ENCODE results near the gene SH3PXD2A. TPM values are rescaled to one million over a fixed set of nuclear protein-coding genes. Genes with fewer than 3 reads are reported as not detected.

Gene SH3PXD2A
- total RNA-seq, 2 experiments from 2014 or later: 6.7 to 7.7 TPM

DNA sequence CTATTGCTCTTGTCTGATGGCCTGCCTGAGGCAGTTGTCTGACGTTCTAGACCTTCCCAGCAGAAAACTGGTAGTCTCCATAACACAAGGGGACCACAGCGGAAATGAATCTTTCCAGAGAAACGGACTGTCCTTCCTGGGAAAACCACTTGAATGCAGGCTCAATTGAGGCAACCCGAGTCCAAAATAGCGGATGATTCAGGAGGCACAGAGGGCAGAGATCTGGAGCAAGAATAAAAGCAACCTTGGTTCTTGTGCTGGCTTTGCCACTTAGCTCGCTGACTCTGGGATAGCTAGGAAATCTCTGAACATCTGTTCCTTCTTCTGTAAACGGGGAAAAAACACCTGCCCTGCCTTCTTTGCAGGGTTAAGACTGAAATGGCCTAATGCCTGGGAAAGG lies 183.0 kb downstream of the SH3PXD2A start:
- DNase-seq: no peak
- CTCF ChIA-PET: no interaction called here
- Mint-ChIP-seq H3K4me3 (no peak overlapping the region), H3K27ac (no peak overlapping the region), H3K4me1 (peaks cover 11% of the 10 kb centered on the region), H3K27me3 (no peaks in the 10 kb centered on the region), H3K36me3 (ENCODE audit: low read depth) (no peaks in the 10 kb centered on the region), H3K9me3 (ENCODE audit: low read depth) (no peaks in the 10 kb centered on the region)
- POLR2A ChIA-PET: interaction anchor here (0.5 kb wide), 1 partner anchor 182 kb away, joined by 3 read pairs; no protein-coding TSS in a partner anchor
- no peak for ATAC-seq
- intact Hi-C loops (cut with DNase I, micrococcal nuclease): no loop called here

DNA sequence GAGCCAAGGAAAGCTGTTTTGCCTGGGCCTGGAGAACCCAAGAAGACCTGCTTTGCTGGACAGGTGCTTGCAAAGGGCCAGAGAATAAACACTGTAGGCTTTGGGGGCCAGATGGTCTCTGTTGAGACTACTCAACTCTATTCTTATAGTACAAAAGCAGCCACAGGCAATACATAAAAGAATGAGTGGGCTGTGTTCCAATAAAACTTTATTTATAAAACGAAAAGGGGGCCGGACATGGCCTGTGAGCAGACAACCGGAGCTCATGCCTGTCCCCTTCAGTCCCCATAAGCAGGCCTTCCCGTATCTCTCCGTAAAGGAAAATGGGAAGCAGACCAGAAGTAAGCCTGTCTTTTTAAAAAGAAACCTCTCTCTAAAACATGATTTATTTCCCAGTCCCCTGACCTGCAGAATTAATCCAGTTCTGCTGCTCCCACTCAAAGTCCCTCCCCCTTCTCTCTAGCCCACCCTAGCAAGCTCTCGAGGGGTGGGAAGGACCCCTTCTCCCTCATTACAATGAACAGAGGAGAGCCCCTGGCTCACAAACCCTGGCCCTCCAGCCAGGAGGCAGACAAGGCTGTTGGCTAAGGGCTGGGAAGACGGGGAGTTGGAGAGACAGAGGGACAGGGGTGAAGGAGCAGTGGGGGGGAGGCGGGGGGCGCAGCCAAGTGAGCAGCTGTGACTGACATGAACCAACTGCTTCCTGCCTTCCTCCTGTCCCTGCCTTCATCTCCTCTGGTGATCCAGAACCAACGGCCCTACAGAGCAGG lies 184.1 kb downstream of the SH3PXD2A start:
- Mint-ChIP-seq H3K27me3 (no peaks in the 10 kb centered on the region), H3K4me3 (no peak overlapping the region), H3K4me1 (peaks cover 11% of the 10 kb centered on the region), H3K9me3 (ENCODE audit: low read depth) (no peaks in the 10 kb centered on the region), H3K27ac (no peak overlapping the region), H3K36me3 (ENCODE audit: low read depth) (no peaks in the 10 kb centered on the region)
- no peak for DNase-seq
- intact Hi-C loops (cut with DNase I, micrococcal nuclease): no loop called here
- ChIA-PET CTCF (interaction anchor here (2.4 kb wide), 1 partner anchor 15 kb away, joined by 14 read pairs; no protein-coding TSS in a partner anchor), POLR2A (no interaction called here)
- no peak for ATAC-seq

DNA sequence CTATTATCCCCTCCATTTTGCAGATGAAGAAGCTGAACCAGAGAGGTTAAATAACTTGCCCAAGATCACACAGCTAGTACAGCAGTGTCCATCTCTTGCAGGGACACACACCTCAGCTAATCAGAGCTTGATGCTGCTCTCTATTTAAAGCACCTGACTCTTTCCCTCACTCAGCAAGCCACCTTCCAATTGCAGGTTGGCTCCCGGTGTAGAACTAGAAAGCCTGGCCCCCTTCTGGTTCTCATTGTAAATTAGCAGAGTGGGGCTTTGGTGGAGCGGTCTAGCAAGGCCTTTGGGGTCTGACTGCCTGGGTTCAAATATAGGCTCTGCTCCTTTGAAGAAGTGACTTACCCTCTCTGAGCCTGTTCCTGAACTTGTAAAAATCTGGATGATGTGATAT lies 185.4 kb downstream of the SH3PXD2A start:
- intact Hi-C loops (cut with DNase I, micrococcal nuclease): no loop called here
- H3K27me3 Mint-ChIP-seq: no peaks in the 10 kb centered on the region
- no peak overlapping the region for H3K4me3 Mint-ChIP-seq
- no peaks in the 10 kb centered on the region for H3K9me3 Mint-ChIP-seq (ENCODE audit: low read depth)
- peaks cover 11% of the 10 kb centered on the region for H3K4me1 Mint-ChIP-seq
- H3K36me3 Mint-ChIP-seq (ENCODE audit: low read depth): no peaks in the 10 kb centered on the region
- ChIA-PET POLR2A (no interaction called here), CTCF (interaction anchor here (0.6 to 2.4 kb wide), 2 partner anchors 16 to 368 kb away, joined by 5 to 14 read pairs; no protein-coding TSS in a partner anchor)
- no peak overlapping the region for H3K27ac Mint-ChIP-seq
- ATAC-seq: no peak
- DNase-seq: no peak

DNA sequence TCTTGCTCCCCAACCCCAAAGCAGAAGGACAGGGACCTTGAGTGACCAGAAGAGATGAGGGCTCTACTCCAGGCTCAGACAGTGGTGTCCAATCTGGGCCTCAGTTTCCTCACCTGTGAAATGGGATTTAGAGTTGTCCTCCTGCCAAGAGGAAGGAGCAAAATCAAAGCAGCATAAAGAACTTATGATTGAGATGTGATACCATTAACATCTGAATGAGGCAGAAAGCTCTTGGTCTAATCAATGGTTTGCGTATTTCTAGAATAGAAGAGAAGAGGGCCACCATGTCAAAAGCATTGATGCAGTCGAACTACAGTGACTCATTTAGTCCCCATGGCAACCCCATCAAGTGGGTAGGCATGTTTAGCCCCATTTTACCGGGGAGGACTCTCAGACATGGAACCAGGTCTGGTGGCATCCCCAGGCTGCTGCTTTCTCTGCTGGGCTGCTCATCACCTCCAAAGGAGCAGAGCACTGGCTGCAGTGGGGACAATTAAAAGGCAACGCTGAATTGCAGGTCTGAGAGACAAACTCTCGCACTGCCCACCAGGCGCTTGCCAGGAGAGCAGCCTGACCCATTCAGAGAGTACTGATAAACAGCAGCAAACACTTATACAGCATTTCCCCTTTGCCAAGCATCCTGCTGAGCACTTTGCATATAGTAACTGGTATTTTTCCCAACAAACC lies 186.0 kb downstream of the SH3PXD2A start:
- POLR2A ChIA-PET: no interaction called here
- H3K36me3 Mint-ChIP-seq (ENCODE audit: low read depth): no peaks in the 10 kb centered on the region
- H3K27ac Mint-ChIP-seq: no peak overlapping the region
- CTCF ChIA-PET: interaction anchor here (2.4 kb wide), 1 partner anchor 17 kb away, joined by 14 read pairs; no protein-coding TSS in a partner anchor
- no peak overlapping the region for H3K4me3 Mint-ChIP-seq
- H3K27me3 Mint-ChIP-seq: no peaks in the 10 kb centered on the region
- H3K4me1 Mint-ChIP-seq: peaks cover 11% of the 10 kb centered on the region
- peak; percentile 47 for ATAC-seq
- intact Hi-C loops (cut with DNase I, micrococcal nuclease): no loop called here
- no peak for DNase-seq
- no peaks in the 10 kb centered on the region for H3K9me3 Mint-ChIP-seq (ENCODE audit: low read depth)

DNA sequence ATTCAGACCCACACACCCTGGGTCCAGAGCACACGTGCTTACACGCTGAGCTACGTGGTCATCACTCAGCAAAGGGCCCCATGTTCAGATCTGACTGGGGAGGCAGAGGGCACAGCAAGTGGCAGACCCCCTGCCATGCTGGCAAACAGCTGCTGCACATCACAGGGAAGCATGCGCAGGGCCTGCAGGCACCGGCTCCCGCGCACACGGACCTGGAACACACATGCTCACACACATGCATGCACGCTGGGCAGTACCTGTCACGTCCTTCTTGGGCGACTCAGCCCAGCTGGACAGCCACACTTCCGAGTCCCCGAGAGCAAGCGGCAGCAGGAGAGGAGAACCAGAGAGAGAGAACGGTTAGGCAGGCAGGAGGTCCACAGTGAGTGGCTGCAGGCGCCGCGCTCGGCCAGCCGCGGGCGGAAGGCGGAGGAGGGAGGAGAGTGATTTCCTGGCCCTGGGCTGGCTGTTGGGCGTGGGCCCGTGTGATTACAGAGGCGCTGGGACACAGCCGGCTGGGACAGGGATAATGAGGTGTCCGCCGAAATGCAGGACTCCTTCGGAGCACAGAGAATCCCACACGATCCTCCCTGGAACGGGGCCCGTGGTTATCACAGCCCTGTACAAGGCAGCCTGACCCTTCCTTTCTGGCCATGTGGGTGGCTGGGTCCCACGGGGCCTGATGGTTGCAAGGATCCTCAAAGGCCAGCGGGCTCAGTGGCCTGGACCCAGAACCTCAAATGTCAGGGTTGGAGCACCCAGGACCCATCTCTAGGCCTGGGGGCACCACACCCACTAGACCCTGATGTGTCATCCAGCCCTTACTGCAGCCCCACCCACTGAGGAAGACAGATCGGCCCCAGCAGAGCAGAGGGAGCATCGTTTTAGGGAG lies 186.8 kb downstream of the SH3PXD2A start:
- ATAC-seq: peak; percentile 57
- Mint-ChIP-seq H3K4me1 (peaks cover 11% of the 10 kb centered on the region), H3K27ac (peak overlapping the region; percentile 76), H3K36me3 (ENCODE audit: low read depth) (no peaks in the 10 kb centered on the region), H3K27me3 (no peaks in the 10 kb centered on the region), H3K9me3 (ENCODE audit: low read depth) (no peaks in the 10 kb centered on the region), H3K4me3 (peak overlapping the region; percentile 34)
- ChIA-PET CTCF (interaction anchor here (1.6 kb wide), 1 partner anchor 18 kb away, joined by 8 read pairs; no protein-coding TSS in a partner anchor), POLR2A (no interaction called here)
- intact Hi-C loops (cut with DNase I, micrococcal nuclease): no loop called here
- DNase-seq: peak; percentile 29

DNA sequence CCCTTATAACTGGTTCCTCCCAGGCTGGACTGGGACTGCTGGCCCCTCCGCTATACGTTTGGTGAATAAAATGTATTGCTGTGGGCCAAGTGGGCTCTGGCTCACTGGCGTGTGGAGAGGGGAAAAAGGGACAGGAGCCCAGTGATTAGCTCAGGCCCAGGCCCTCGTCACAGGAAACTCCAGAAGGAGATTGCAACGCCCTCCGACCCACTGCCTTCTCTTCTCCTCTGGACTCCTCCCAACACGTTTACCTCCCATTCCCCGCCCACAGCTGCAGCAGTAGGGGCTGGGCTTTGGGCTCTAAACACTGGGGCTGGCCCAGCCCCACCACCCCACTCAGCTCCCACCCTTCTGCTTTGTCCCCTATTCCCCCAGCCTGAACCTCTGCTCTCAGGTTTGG lies 188.0 kb downstream of the SH3PXD2A start:
- no peaks in the 10 kb centered on the region for H3K9me3 Mint-ChIP-seq (ENCODE audit: low read depth)
- POLR2A ChIA-PET: no interaction called here

DNA sequence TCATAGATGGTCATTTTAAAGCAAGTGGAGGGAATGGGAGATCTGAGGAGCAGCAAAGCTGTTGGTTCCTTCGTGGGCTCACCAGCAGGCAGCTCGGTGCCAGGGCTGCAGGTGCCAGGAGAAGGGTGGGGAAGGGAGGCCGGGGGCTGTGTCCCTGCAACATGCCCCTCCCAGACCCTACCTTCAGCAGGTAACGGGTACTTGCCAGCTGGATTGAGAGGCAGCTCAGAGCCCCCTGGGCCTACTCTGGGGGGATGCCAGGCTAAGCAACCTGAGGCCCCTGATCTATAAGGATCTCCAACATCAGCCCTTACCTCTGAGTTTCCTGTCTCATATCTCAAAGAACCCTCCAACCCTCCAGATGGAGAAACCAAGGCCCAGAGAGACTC lies 188.6 kb downstream of the SH3PXD2A start:
- H3K4me3 Mint-ChIP-seq: no peak overlapping the region
- no peak for ATAC-seq
- H3K27ac Mint-ChIP-seq: no peak overlapping the region
- intact Hi-C loops (cut with DNase I, micrococcal nuclease): no loop called here
- peaks cover 11% of the 10 kb centered on the region for H3K4me1 Mint-ChIP-seq
- no peaks in the 10 kb centered on the region for H3K9me3 Mint-ChIP-seq (ENCODE audit: low read depth)
- no peak for DNase-seq
- CTCF ChIA-PET: interaction anchor here (0.7 to 2.2 kb wide), 5 partner anchors 8 to 74 kb away, joined by 3 to 11 read pairs (median 3); no protein-coding TSS in a partner anchor
- POLR2A ChIA-PET: no interaction called here
- no peaks in the 10 kb centered on the region for H3K27me3 Mint-ChIP-seq
- H3K36me3 Mint-ChIP-seq (ENCODE audit: low read depth): no peaks in the 10 kb centered on the region

More for the DNA sequence above, 188.0 kb downstream of the SH3PXD2A start:
- CTCF ChIA-PET: interaction anchor here (0.7 to 1.6 kb wide), 2 partner anchors 19 to 74 kb away, joined by 3 to 8 read pairs; no protein-coding TSS in a partner anchor
- Mint-ChIP-seq H3K4me1 (peaks cover 11% of the 10 kb centered on the region), H3K27ac (no peak overlapping the region), H3K27me3 (no peaks in the 10 kb centered on the region), H3K4me3 (no peak overlapping the region), H3K36me3 (ENCODE audit: low read depth) (no peaks in the 10 kb centered on the region)
- no peak for ATAC-seq
- intact Hi-C loops (cut with DNase I, micrococcal nuclease): no loop called here
- no peak for DNase-seq

DNA sequence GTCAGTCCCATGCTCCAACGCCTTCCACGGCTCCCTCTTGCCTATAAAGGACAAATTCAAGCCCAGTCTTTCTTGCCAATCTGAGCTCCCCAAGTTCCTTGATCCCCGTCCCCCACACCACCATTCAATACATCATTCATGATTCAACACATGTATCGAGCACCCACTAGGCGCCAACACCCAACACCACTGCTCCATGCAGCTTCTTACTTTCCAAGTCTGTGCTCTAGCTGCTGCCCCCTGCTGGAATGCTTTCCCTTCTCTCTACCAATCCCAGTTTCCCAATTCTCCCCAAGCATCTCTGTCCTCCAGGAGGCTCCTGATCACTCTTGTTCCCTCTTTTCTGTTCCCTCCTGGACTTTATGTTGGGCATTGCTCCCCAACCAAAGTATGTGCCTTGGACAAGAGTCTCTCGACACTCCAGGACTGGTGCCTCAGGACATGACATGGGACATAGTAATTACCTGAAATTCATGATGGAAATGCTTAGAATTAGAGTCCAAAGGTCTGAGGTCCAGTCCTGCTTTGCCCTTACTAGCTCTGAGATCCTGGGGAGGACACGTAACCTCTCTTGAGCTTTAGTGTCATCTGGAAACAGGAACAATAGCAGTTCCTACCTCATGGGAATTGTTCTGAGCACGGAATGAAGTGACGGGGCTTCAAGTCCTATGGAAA lies 189.2 kb downstream of the SH3PXD2A start:
- Mint-ChIP-seq H3K27me3 (no peaks in the 10 kb centered on the region), H3K9me3 (ENCODE audit: low read depth) (no peaks in the 10 kb centered on the region), H3K4me1 (peaks cover 11% of the 10 kb centered on the region), H3K36me3 (ENCODE audit: low read depth) (no peaks in the 10 kb centered on the region), H3K4me3 (no peak overlapping the region), H3K27ac (no peak overlapping the region)
- CTCF ChIA-PET: interaction anchor here (0.7 to 2.2 kb wide), 6 partner anchors 9 to 102 kb away, joined by 3 to 11 read pairs (median 3); no protein-coding TSS in a partner anchor
- intact Hi-C loops (cut with DNase I, micrococcal nuclease): no loop called here
- no peak for ATAC-seq
- POLR2A ChIA-PET: no interaction called here
- peak; percentile 39 for DNase-seq

DNA sequence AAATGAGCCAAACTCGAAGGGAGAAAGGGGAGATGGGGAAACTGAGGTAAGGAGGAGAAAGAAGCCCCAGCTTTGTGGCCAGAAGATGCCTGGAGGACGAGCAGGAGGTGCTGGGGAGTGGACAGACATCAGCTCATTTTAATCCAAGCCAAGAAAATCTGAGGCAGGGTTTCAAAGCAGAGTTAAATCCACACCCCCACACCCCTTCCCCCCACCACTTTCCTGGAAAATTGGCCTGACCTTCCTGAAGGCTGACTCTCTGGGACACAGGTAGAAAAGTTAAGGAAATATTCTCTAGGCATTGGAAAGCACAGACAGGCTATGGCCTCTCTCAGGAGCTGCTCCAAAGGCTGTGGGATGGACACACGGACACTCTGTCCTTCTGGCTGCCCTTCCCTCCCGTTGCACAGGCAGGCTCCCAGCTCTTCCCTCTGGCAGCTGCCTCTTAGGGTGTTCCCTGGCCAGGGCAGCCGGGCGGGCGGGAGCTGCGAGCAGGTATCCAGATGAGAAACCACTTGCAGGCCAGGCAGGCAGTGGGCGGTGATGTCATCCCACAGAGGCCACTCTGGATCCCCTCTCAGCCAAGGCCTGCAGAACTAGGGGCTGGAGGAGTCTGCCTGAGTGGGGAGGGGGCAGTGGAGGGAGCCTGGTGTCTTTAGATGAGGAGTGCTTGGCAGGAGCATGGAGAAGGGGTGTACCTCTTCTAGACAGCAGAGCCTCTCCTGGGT lies 190.1 kb downstream of the SH3PXD2A start:
- no peak for DNase-seq
- H3K27me3 Mint-ChIP-seq: no peaks in the 10 kb centered on the region
- no peaks in the 10 kb centered on the region for H3K9me3 Mint-ChIP-seq (ENCODE audit: low read depth)
- no peak for ATAC-seq
- ChIA-PET CTCF (interaction anchor here (0.6 to 2.2 kb wide), 6 partner anchors 10 to 182 kb away, joined by 3 to 11 read pairs (median 4); no protein-coding TSS in a partner anchor), POLR2A (no interaction called here)
- intact Hi-C loops (cut with DNase I, micrococcal nuclease): no loop called here
- no peaks in the 10 kb centered on the region for H3K36me3 Mint-ChIP-seq (ENCODE audit: low read depth)
- peaks cover 11% of the 10 kb centered on the region for H3K4me1 Mint-ChIP-seq
- no peak overlapping the region for H3K27ac Mint-ChIP-seq
- H3K4me3 Mint-ChIP-seq: no peak overlapping the region

DNA sequence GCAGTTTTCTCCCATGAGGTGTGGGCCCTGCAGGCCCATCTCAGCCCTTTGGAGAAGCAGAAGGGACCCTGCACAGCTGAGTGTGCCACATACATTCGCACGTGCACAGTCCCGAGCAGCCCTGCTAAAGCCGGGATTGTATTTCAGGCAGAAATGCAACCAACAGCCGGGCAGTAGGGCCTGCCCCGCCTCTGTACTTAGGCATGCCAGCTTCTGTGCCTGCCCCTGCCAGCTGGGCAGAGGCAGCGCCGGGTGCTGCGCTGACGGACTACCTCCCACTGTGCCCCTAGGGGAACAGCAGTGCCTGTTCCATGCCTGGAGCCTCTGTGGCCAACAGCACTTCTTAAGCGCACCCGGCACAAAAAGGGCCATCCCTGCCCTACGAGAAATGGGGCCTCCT lies 191.6 kb downstream of the SH3PXD2A start:
- H3K36me3 Mint-ChIP-seq (ENCODE audit: low read depth): no peaks in the 10 kb centered on the region
- H3K27me3 Mint-ChIP-seq: no peaks in the 10 kb centered on the region
- no peak overlapping the region for H3K4me3 Mint-ChIP-seq
- H3K4me1 Mint-ChIP-seq: peaks cover 11% of the 10 kb centered on the region
- ChIA-PET CTCF (no interaction called here), POLR2A (no interaction called here)
- ATAC-seq (no peak), DNase-seq (no peak)
- H3K9me3 Mint-ChIP-seq (ENCODE audit: low read depth): no peaks in the 10 kb centered on the region
- intact Hi-C loops (cut with DNase I, micrococcal nuclease): no loop called here
- no peak overlapping the region for H3K27ac Mint-ChIP-seq

Measured in activated CD4-positive, alpha-beta T cell treated with anti-CD3 and anti-CD28 coated beads for 36 hours (primary cell).